Inflammatory macrophage treated with lipopolysaccharide for 4 hours (primary cell): ENCODE results near the gene YBEY.

Experiments used
- DNase-seq: peaks from one replicate; pipeline ENCODE4 v3.0.0-alpha.2; 2020

Gene YBEY

GRCh38 chr21:46334351-46335140 is 48.4 kb downstream of the YBEY start:
- no peak for DNase-seq

GRCh38 chr21:46336603-46337002 is 50.5 kb downstream of the YBEY start:
- DNase-seq: no peak

- DNase-seq: no peak
These were observed 54.9 kb downstream of the YBEY start for GRCh38 chr21:46340998-46341397.

GRCh38 chr21:46344219-46344915 is 58.2 kb downstream of the YBEY start:
- DNase-seq: no peak

- DNase-seq: no peak
These were observed 59.7 kb downstream of the YBEY start for GRCh38 chr21:46345861-46346260.

GRCh38 chr21:46346296-46347202 is 60.4 kb downstream of the YBEY start:
- no peak for DNase-seq

GRCh38 chr21:46347203-46347550 is 61.0 kb downstream of the YBEY start:
- no peak for DNase-seq
